ENCODE data around the gene SMAD5. TPM values are rescaled to one million over a fixed set of nuclear protein-coding genes. Genes with fewer than 3 reads are reported as not detected.

SMAD5 gene
- total RNA-seq (2022; extraction: Qiagen RNA extraction): 19.6 to 31.8 TPM (median 30.9 TPM) in 5 replicates

GRCh38 chr5:136132557-136133221 lies at the start of gene SMAD5:
TSS of gene SMAD5 (plus strand) at chr5:136132845. CDS start at chr5:136153761, 20,916 bp downstream.

GRCh38 chr5:136192526-136193321 lies 60.1 kb downstream of the SMAD5 start, which contains the start of gene SMIM32:
TSS of gene SMIM32 (minus strand) at chr5:136193162. CDS start at chr5:136192524, 638 bp downstream.

Other genes with a start within 250 kb of the SMAD5 start
- gene IL9, start 237.0 kb upstream of the SMAD5 start, total RNA-seq (2022; extraction: Qiagen RNA extraction): not detected in 5 replicates
- gene LECT2, start 177.9 kb upstream of the SMAD5 start, total RNA-seq (2022; extraction: Qiagen RNA extraction): not detected in 5 replicates
- gene TGFBI, start 103.9 kb upstream of the SMAD5 start, total RNA-seq (2022; extraction: Qiagen RNA extraction): 1,398 to 2,146 TPM (median 1,880 TPM) in 5 replicates
- not detected in 5 replicates for gene SMIM32, start 60.3 kb downstream of the SMAD5 start, total RNA-seq (2022; extraction: Qiagen RNA extraction)
- gene TRPC7, start 232.7 kb downstream of the SMAD5 start, total RNA-seq (2022; extraction: Qiagen RNA extraction): not detected in 5 replicates